ENCODE results near the gene NRG4. TPM values are rescaled to one million over a fixed set of nuclear protein-coding genes. Genes with fewer than 3 reads are reported as not detected.
"Not testable (repeated sequence)": the region's sequence is repeated elsewhere in the genome, so short reads cannot be mapped to it uniquely, and the experiment has no call there.

The NRG4 gene
- total and polyA plus RNA-seq, 9 donors, result 0.05 to 9.0 (median 0.44) TPM; not detected in 1

GRCh38 chr15:76024021-76024768, 12.0 kb upstream of the NRG4 start:
- no peak overlapping the region for H3K4me3 ChIP-seq
- no peaks in the 10 kb centered on the region for H3K4me1 ChIP-seq (ENCODE audit: insufficient read depth)
- no peak for DNase-seq
- no peaks in the 10 kb centered on the region for H3K36me3 ChIP-seq
- no peaks in the 10 kb centered on the region for H3K27me3 ChIP-seq
- H3K9me3 ChIP-seq, result no peaks in the 10 kb centered on the region
- WGBS, 3 donors, result 84 to 91% (median 85%) methylated on average over 4 of the region's 4 CpGs
- intact Hi-C loops (cut with DNase I), result loop anchor here in 1 of 4 donors (10.0 kb wide), 1 partner anchor 61 kb away; no protein-coding TSS in a partner anchor
- no peak overlapping the region for H3K27ac ChIP-seq
- TF ChIP-seq CTCF (IDR thresholded peaks at IDR 0.05) (no peak), POLR2A (IDR thresholded peaks at IDR 0.05) (no peak), EP300 (IDR thresholded peaks at IDR 0.05) (no peak)

- DNase-seq; H3K4me1 ChIP-seq (ENCODE audit: insufficient read depth); H3K36me3 ChIP-seq; H3K4me3 ChIP-seq; H3K27ac ChIP-seq; H3K9me3 ChIP-seq; intact Hi-C loops (cut with DNase I); H3K27me3 ChIP-seq: not testable (repeated sequence)
- 94 to 97% (median 97%) methylated on average over 4 of the region's 4 CpGs for WGBS, 3 donors
Measured at GRCh38 chr15:76013470-76013869, 1.2 kb upstream of the NRG4 start.

- Histone ChIP-seq H3K4me1 (ENCODE audit: insufficient read depth) (peaks cover 2% of the 10 kb centered on the region), H3K27me3 (no peaks in the 10 kb centered on the region), H3K9me3 (no peaks in the 10 kb centered on the region), H3K27ac (no peak overlapping the region), H3K4me3 (no peak overlapping the region), H3K36me3 (no peaks in the 10 kb centered on the region)
- TF ChIP-seq POLR2A (IDR thresholded peaks at IDR 0.05), result no peak
- TF ChIP-seq EP300 (IDR thresholded peaks at IDR 0.05), result no peak
- no peak for TF ChIP-seq CTCF (IDR thresholded peaks at IDR 0.05)
- DNase-seq, result no peak
- 69 to 82% (median 76%) methylated on average over 2 of the region's 2 CpGs for WGBS, 3 donors
- intact Hi-C loops (cut with DNase I), result no loop called here
Measured at GRCh38 chr15:76010613-76011012, 1.6 kb downstream of the NRG4 start.

- DNase-seq, result no peak
- intact Hi-C loops (cut with DNase I), result no loop called here
- H3K4me3 ChIP-seq, result no peak overlapping the region
- WGBS, 3 donors, result 36 to 38% (median 37%) methylated on average over 2 of the region's 2 CpGs
- H3K4me1 ChIP-seq (ENCODE audit: insufficient read depth), result no peaks in the 10 kb centered on the region
- no peaks in the 10 kb centered on the region for H3K27me3 ChIP-seq
- H3K9me3 ChIP-seq, result no peaks in the 10 kb centered on the region
- H3K27ac ChIP-seq, result no peak overlapping the region
- TF ChIP-seq CTCF (IDR thresholded peaks at IDR 0.05), result no peak
- no peak for TF ChIP-seq POLR2A (IDR thresholded peaks at IDR 0.05)
- no peak for TF ChIP-seq EP300 (IDR thresholded peaks at IDR 0.05)
- no peaks in the 10 kb centered on the region for H3K36me3 ChIP-seq
Measured at GRCh38 chr15:76006136-76006778, 6.0 kb downstream of the NRG4 start.

- no peaks in the 10 kb centered on the region for H3K4me1 ChIP-seq (ENCODE audit: insufficient read depth)
- H3K36me3 ChIP-seq, result no peaks in the 10 kb centered on the region
- TF ChIP-seq EP300 (IDR thresholded peaks at IDR 0.05) (no peak), CTCF (IDR thresholded peaks at IDR 0.05) (no peak), POLR2A (IDR thresholded peaks at IDR 0.05) (no peak)
- DNase-seq, result no peak
- H3K27me3 ChIP-seq, result no peaks in the 10 kb centered on the region
- intact Hi-C loops (cut with DNase I), result no loop called here
- H3K4me3 ChIP-seq, result no peak overlapping the region
- no peak overlapping the region for H3K27ac ChIP-seq
- H3K9me3 ChIP-seq, result no peaks in the 10 kb centered on the region
Measured at GRCh38 chr15:76003364-76003763, 8.9 kb downstream of the NRG4 start.

Measured in ovary (tissue), 9 donors.